ENCODE data around the gene GNB1L. TPM values are rescaled to one million over a fixed set of nuclear protein-coding genes. Genes with fewer than 3 reads are reported as not detected.

Gene GNB1L
- total RNA-seq, 1 donor from 2014 or later, result 3.0 TPM

DNA sequence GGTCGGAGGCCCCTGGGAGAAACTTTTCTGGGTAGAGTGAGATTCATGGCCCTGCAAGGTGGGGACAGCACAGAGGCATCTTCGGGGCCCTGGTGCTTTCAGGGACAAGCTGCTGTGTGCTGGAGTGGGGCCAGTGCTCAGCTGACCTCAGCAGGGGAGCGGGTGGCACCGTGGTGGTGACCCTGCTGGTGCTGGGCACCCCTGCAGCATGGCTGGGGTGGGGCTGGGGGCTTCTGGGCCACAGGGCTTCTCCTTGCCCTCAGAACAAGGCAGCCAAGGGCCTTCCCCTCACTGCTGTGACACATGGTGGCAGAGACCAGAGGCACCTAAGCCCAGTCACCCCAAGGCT lies 24.9 kb upstream of the GNB1L start:
- Histone ChIP-seq H3K9me3 (ENCODE audit: low read depth) (no peaks in the 10 kb centered on the region), H2AFZ (replicated peaks) (no peak overlapping the region), H3K4me3 (no peak overlapping the region), H3K4me2 (no peak overlapping the region), H3K9ac (no peak overlapping the region), H3K36me3 (no peaks in the 10 kb centered on the region), H4K20me1 (ENCODE audit: low read depth) (peaks cover 7% of the 10 kb centered on the region), H3K79me2 (ENCODE audit: low read depth) (no peaks in the 10 kb centered on the region), H3F3A (ENCODE audit: low read depth) (peaks cover 13% of the 10 kb centered on the region), H3K4me1 (peaks cover 28% of the 10 kb centered on the region), H3K27ac (no peak overlapping the region), H3K27me3 (peaks cover 10% of the 10 kb centered on the region)
- no peak overlapping the region for H3K4me3 Mint-ChIP-seq
- peaks cover 44% of the 10 kb centered on the region for H3K4me1 Mint-ChIP-seq
- peak overlapping the region; percentile 95 for H3K27ac Mint-ChIP-seq
- no peak for DNase-seq (ENCODE audit: low spot score)
- H3K36me3 Mint-ChIP-seq, result no peaks in the 10 kb centered on the region
- H3K9me3 Mint-ChIP-seq, result no peaks in the 10 kb centered on the region
- H3K27me3 Mint-ChIP-seq (ENCODE audit: insufficient read depth, low read depth), result peaks cover 7% of the 10 kb centered on the region
- no peak for TF ChIP-seq EZH2phosphoT487 (IDR thresholded peaks at IDR 0.05)
- TF ChIP-seq EZH2 (IDR thresholded peaks at IDR 0.05), result no peak
- no peak for TF ChIP-seq CTCF (IDR thresholded peaks at IDR 0.05)

DNA sequence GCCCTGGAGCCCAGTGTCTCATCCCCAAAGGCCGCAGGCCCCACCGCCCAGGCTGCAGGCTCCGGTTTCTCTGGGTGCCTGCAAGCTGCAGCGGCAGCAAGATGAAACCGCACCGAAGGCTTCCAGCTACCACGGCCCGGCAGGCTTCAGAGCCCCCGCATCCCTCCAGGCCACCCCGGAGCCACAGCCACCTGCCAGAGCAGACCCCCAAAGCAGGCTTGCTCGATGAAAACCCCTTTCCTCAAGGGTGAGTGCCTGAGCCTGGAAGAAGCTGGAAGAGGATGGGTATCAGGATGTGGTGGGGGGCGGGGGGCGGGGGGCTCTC lies 24.5 kb upstream of the GNB1L start:
- H4K20me1 ChIP-seq (ENCODE audit: low read depth), result peaks cover 11% of the 10 kb centered on the region
- no peaks in the 10 kb centered on the region for H3K36me3 ChIP-seq
- Mint-ChIP-seq H3K27me3 (ENCODE audit: insufficient read depth, low read depth) (peaks cover 5% of the 10 kb centered on the region), H3K27ac (no peak overlapping the region), H3K36me3 (no peaks in the 10 kb centered on the region), H3K4me1 (peaks cover 48% of the 10 kb centered on the region), H3K4me3 (no peak overlapping the region), H3K9me3 (no peaks in the 10 kb centered on the region)
- no peak for TF ChIP-seq CTCF (IDR thresholded peaks at IDR 0.05)
- TF ChIP-seq EZH2phosphoT487 (IDR thresholded peaks at IDR 0.05), result no peak
- TF ChIP-seq EZH2 (IDR thresholded peaks at IDR 0.05), result no peak
- no peak overlapping the region for H3K4me3 ChIP-seq
- H3K4me2 ChIP-seq, result no peak overlapping the region
- no peak overlapping the region for H2AFZ ChIP-seq (replicated peaks)
- peaks cover 32% of the 10 kb centered on the region for H3K4me1 ChIP-seq
- peaks cover 17% of the 10 kb centered on the region for H3F3A ChIP-seq (ENCODE audit: low read depth)
- no peak overlapping the region for H3K9ac ChIP-seq
- H3K79me2 ChIP-seq (ENCODE audit: low read depth), result no peaks in the 10 kb centered on the region
- no peak for DNase-seq (ENCODE audit: low spot score)
- H3K9me3 ChIP-seq (ENCODE audit: low read depth), result no peaks in the 10 kb centered on the region
- no peak overlapping the region for H3K27ac ChIP-seq
- peaks cover 10% of the 10 kb centered on the region for H3K27me3 ChIP-seq

GRCh38 chr22:19878461-19879245 lies 24.0 kb upstream of the GNB1L start:
- Histone ChIP-seq H3K36me3 (no peaks in the 10 kb centered on the region), H3K4me3 (no peak overlapping the region), H3K27me3 (peaks cover 10% of the 10 kb centered on the region), H3K79me2 (ENCODE audit: low read depth) (no peaks in the 10 kb centered on the region), H3F3A (ENCODE audit: low read depth) (peaks cover 17% of the 10 kb centered on the region), H4K20me1 (ENCODE audit: low read depth) (peaks cover 13% of the 10 kb centered on the region), H2AFZ (replicated peaks) (no peak overlapping the region), H3K4me2 (no peak overlapping the region), H3K9me3 (ENCODE audit: low read depth) (no peaks in the 10 kb centered on the region), H3K27ac (no peak overlapping the region), H3K4me1 (peaks cover 32% of the 10 kb centered on the region), H3K9ac (no peak overlapping the region)
- Mint-ChIP-seq H3K4me3 (peak overlapping the region; percentile 35), H3K9me3 (no peaks in the 10 kb centered on the region), H3K4me1 (peaks cover 52% of the 10 kb centered on the region), H3K36me3 (no peaks in the 10 kb centered on the region), H3K27me3 (ENCODE audit: insufficient read depth, low read depth) (peaks cover 5% of the 10 kb centered on the region), H3K27ac (peak overlapping the region; percentile 78)
- TF ChIP-seq CTCF (IDR thresholded peaks at IDR 0.05) (no peak), EZH2phosphoT487 (IDR thresholded peaks at IDR 0.05) (no peak), EZH2 (IDR thresholded peaks at IDR 0.05) (no peak)
- no peak for DNase-seq (ENCODE audit: low spot score)

Data from neural progenitor cell (in vitro differentiated cells).